Activated T-helper 2 cell treated with anti-CD3 and anti-CD28 coated beads, Interferon-gamma antibody, Interleukin-2, Interleukin-4, amounts not matched to agents 10 μg/mL and 5 μg/mL and 100 μg/mL, durations not matched to agents 14 hours and 24 hours and 36 hours (primary cell): ENCODE data around the gene NKAIN2. TPM values are rescaled to one million over a fixed set of nuclear protein-coding genes. Genes with fewer than 3 reads are reported as not detected.
"Not testable (repeated sequence)": the region's sequence is repeated elsewhere in the genome, so short reads cannot be mapped to it uniquely, and the experiment has no call there.

ENCODE experiments used
- DNase-seq: peaks from one replicate; pipeline ENCODE4 v3.0.0; 2021; ENCODE audit warnings: low spot score
- H3K27ac Mint-ChIP-seq: one replicate; pipeline ENCODE4 v1.8.0; 2021; ENCODE audit warnings: mixed read lengths
- H3K27me3 Mint-ChIP-seq: one replicate; pipeline ENCODE4 v1.8.0; 2021; ENCODE audit warnings: low read depth, mixed read lengths
- H3K36me3 Mint-ChIP-seq: one replicate; pipeline ENCODE4 v1.8.0; 2021; ENCODE audit warnings: low read depth, mixed read lengths
- H3K4me1 Mint-ChIP-seq: one replicate; pipeline ENCODE4 v1.8.0; 2021; ENCODE audit warnings: low read depth, mixed read lengths
- H3K4me3 Mint-ChIP-seq: one replicate; pipeline ENCODE4 v1.8.0; 2021; ENCODE audit warnings: low read depth, mild to moderate bottlenecking, moderate library complexity, mixed read lengths
- H3K9me3 Mint-ChIP-seq: one replicate; pipeline ENCODE4 v1.8.0; 2021; ENCODE audit warnings: mixed read lengths
- intact Hi-C: fragments of 100-400 bp; cut with micrococcal nuclease; formaldehyde crosslinking; loops from one replicate; pipeline ENCODE4 v1.15.1; 2023
- total RNA-seq: library from RNA; stranded (reverse); gene quantifications from 2 replicates; pipeline ENCODE4 v1.2.3, GENCODE V29; 2022

NKAIN2 gene
- total RNA-seq, 1 donor from 2014 or later: not detected

- Mint-ChIP-seq H3K36me3 (no peaks in the 10 kb centered on the region), H3K27me3 (no peaks in the 10 kb centered on the region), H3K4me1 (no peaks in the 10 kb centered on the region), H3K9me3 (no peaks in the 10 kb centered on the region), H3K4me3 (no peak overlapping the region), H3K27ac (no peak overlapping the region)
- DNase-seq: no peak
- intact Hi-C loops: no loop called here
Measured at GRCh38 chr6:124199286-124199685, 395.6 kb downstream of the NKAIN2 start.

GRCh38 chr6:124200661-124201060 is 397.0 kb downstream of the NKAIN2 start:
- Mint-ChIP-seq H3K4me3 (no peak overlapping the region), H3K9me3 (no peaks in the 10 kb centered on the region), H3K36me3 (no peaks in the 10 kb centered on the region), H3K27me3 (no peaks in the 10 kb centered on the region), H3K4me1 (no peaks in the 10 kb centered on the region), H3K27ac (no peak overlapping the region)
- DNase-seq: no peak
- intact Hi-C loops: no loop called here

- H3K36me3 Mint-ChIP-seq: no peaks in the 10 kb centered on the region
- H3K27me3 Mint-ChIP-seq: no peaks in the 10 kb centered on the region
- H3K4me3 Mint-ChIP-seq: no peak overlapping the region
- intact Hi-C loops: no loop called here
- H3K27ac Mint-ChIP-seq: no peak overlapping the region
- DNase-seq: no peak
- H3K4me1 Mint-ChIP-seq: no peaks in the 10 kb centered on the region
- no peaks in the 10 kb centered on the region for H3K9me3 Mint-ChIP-seq
Measured at GRCh38 chr6:124203101-124203811, 399.6 kb downstream of the NKAIN2 start.

GRCh38 chr6:124203812-124204167 is 400.1 kb downstream of the NKAIN2 start:
- DNase-seq: no peak
- Mint-ChIP-seq H3K4me3 (no peak overlapping the region), H3K9me3 (no peaks in the 10 kb centered on the region), H3K4me1 (no peaks in the 10 kb centered on the region), H3K27me3 (no peaks in the 10 kb centered on the region), H3K36me3 (no peaks in the 10 kb centered on the region), H3K27ac (no peak overlapping the region)
- intact Hi-C loops: no loop called here

GRCh38 chr6:124205921-124206320 is 402.3 kb downstream of the NKAIN2 start:
- Mint-ChIP-seq H3K4me1 (no peaks in the 10 kb centered on the region), H3K27ac (no peak overlapping the region), H3K9me3 (no peaks in the 10 kb centered on the region), H3K4me3 (no peak overlapping the region), H3K27me3 (no peaks in the 10 kb centered on the region), H3K36me3 (no peaks in the 10 kb centered on the region)
- intact Hi-C loops: no loop called here
- no peak for DNase-seq

- H3K9me3 Mint-ChIP-seq: peaks cover 6% of the 10 kb centered on the region
- intact Hi-C loops: no loop called here
- H3K36me3 Mint-ChIP-seq: no peaks in the 10 kb centered on the region
- H3K4me1 Mint-ChIP-seq: no peaks in the 10 kb centered on the region
- no peak overlapping the region for H3K27ac Mint-ChIP-seq
- H3K4me3 Mint-ChIP-seq: no peak overlapping the region
- no peak for DNase-seq
- H3K27me3 Mint-ChIP-seq: no peaks in the 10 kb centered on the region
Measured at GRCh38 chr6:124223611-124224345, 420.1 kb downstream of the NKAIN2 start.

GRCh38 chr6:124226396-124226795 is 422.7 kb downstream of the NKAIN2 start:
- Mint-ChIP-seq H3K9me3 (peaks cover 12% of the 10 kb centered on the region), H3K27ac (no peak overlapping the region), H3K27me3 (no peaks in the 10 kb centered on the region), H3K4me3 (no peak overlapping the region), H3K4me1 (no peaks in the 10 kb centered on the region), H3K36me3 (no peaks in the 10 kb centered on the region)
- intact Hi-C loops: no loop called here
- DNase-seq: no peak

- intact Hi-C loops: no loop called here
- Mint-ChIP-seq H3K27me3 (no peaks in the 10 kb centered on the region), H3K36me3 (no peaks in the 10 kb centered on the region)
Measured at GRCh38 chr6:124233221-124233620, 429.6 kb downstream of the NKAIN2 start.

GRCh38 chr6:124234801-124235200 is 431.1 kb downstream of the NKAIN2 start:
- intact Hi-C loops: no loop called here
- DNase-seq: no peak

More at GRCh38 chr6:124233221-124233620, 429.6 kb downstream of the NKAIN2 start:
- H3K27ac Mint-ChIP-seq: no peak overlapping the region
- H3K4me1 Mint-ChIP-seq: no peaks in the 10 kb centered on the region
- H3K4me3 Mint-ChIP-seq: no peak overlapping the region
- no peak for DNase-seq
- peaks cover 18% of the 10 kb centered on the region for H3K9me3 Mint-ChIP-seq

GRCh38 chr6:124237911-124238310 is 434.2 kb downstream of the NKAIN2 start:
- Mint-ChIP-seq H3K36me3 (no peaks in the 10 kb centered on the region), H3K27me3 (no peaks in the 10 kb centered on the region), H3K4me3 (no peak overlapping the region), H3K4me1 (no peaks in the 10 kb centered on the region), H3K27ac (no peak overlapping the region), H3K9me3 (peaks cover 15% of the 10 kb centered on the region)
- intact Hi-C loops: no loop called here
- DNase-seq: no peak

More at GRCh38 chr6:124234801-124235200, 431.1 kb downstream of the NKAIN2 start:
- Mint-ChIP-seq H3K27me3 (no peaks in the 10 kb centered on the region), H3K4me1 (no peaks in the 10 kb centered on the region), H3K4me3 (no peak overlapping the region), H3K9me3 (peaks cover 11% of the 10 kb centered on the region), H3K27ac (no peak overlapping the region), H3K36me3 (no peaks in the 10 kb centered on the region)

- H3K36me3 Mint-ChIP-seq, H3K27ac Mint-ChIP-seq, DNase-seq, H3K4me3 Mint-ChIP-seq, intact Hi-C loops, H3K27me3 Mint-ChIP-seq, H3K4me1 Mint-ChIP-seq: not testable (repeated sequence)
- H3K9me3 Mint-ChIP-seq: peaks cover 19% of the 10 kb centered on the region
Measured at GRCh38 chr6:124238408-124238807, 434.7 kb downstream of the NKAIN2 start.

- intact Hi-C loops: no loop called here
- Mint-ChIP-seq H3K36me3 (no peaks in the 10 kb centered on the region), H3K4me1 (no peaks in the 10 kb centered on the region), H3K4me3 (no peak overlapping the region), H3K27ac (no peak overlapping the region), H3K9me3 (no peaks in the 10 kb centered on the region), H3K27me3 (no peaks in the 10 kb centered on the region)
- DNase-seq: no peak
Measured at GRCh38 chr6:124254941-124255685, 451.4 kb downstream of the NKAIN2 start.

- H3K9me3 Mint-ChIP-seq: no peaks in the 10 kb centered on the region
- no peaks in the 10 kb centered on the region for H3K27me3 Mint-ChIP-seq
- H3K4me1 Mint-ChIP-seq: no peaks in the 10 kb centered on the region
- no peak for DNase-seq
- H3K4me3 Mint-ChIP-seq: no peak overlapping the region
- no peak overlapping the region for H3K27ac Mint-ChIP-seq
- intact Hi-C loops: no loop called here
- no peaks in the 10 kb centered on the region for H3K36me3 Mint-ChIP-seq
Measured at GRCh38 chr6:124260337-124260736, 456.7 kb downstream of the NKAIN2 start.
